ENCODE results near the gene CD177. TPM values are rescaled to one million over a fixed set of nuclear protein-coding genes. Genes with fewer than 3 reads are reported as not detected.
"Not testable (repeated sequence)": the region's sequence is repeated elsewhere in the genome, so short reads cannot be mapped to it uniquely, and the experiment has no call there.

CD177 gene
- total RNA-seq, 1 donor from 2014 or later, result not detected

GRCh38 chr19:43329989-43330388, 23.5 kb upstream of the CD177 start:
- Mint-ChIP-seq H3K27ac (no peak overlapping the region), H3K4me3 (no peak overlapping the region), H3K9me3 (no peaks in the 10 kb centered on the region), H3K4me1 (no peaks in the 10 kb centered on the region), H3K27me3 (no peaks in the 10 kb centered on the region), H3K36me3 (ENCODE audit: low read depth) (no peaks in the 10 kb centered on the region)
- ChIA-PET POLR2A (no interaction called here), CTCF (no interaction called here)
- intact Hi-C loops (cut with micrococcal nuclease), result no loop called here
- DNase-seq, result no peak
- TF ChIP-seq CTCF (IDR thresholded peaks at IDR 0.05), result no peak
- ATAC-seq (ENCODE audit: low read depth), result no peak

- no peaks in the 10 kb centered on the region for H3K9me3 Mint-ChIP-seq
- ATAC-seq (ENCODE audit: low read depth) (no peak), DNase-seq (no peak)
- intact Hi-C loops (cut with micrococcal nuclease), result no loop called here
- no peaks in the 10 kb centered on the region for H3K27me3 Mint-ChIP-seq
- ChIA-PET POLR2A (no interaction called here), CTCF (no interaction called here)
- H3K36me3 Mint-ChIP-seq (ENCODE audit: low read depth), result no peaks in the 10 kb centered on the region
- no peak for TF ChIP-seq CTCF (IDR thresholded peaks at IDR 0.05)
- H3K4me1 Mint-ChIP-seq, result no peaks in the 10 kb centered on the region
- H3K4me3 Mint-ChIP-seq, result no peak overlapping the region
- no peak overlapping the region for H3K27ac Mint-ChIP-seq
These were observed 22.6 kb upstream of the CD177 start for GRCh38 chr19:43330726-43331434.

- intact Hi-C loops (cut with micrococcal nuclease), result no loop called here
- Mint-ChIP-seq H3K36me3 (ENCODE audit: low read depth) (no peaks in the 10 kb centered on the region), H3K4me3 (no peak overlapping the region), H3K27ac (no peak overlapping the region), H3K4me1 (no peaks in the 10 kb centered on the region), H3K27me3 (no peaks in the 10 kb centered on the region), H3K9me3 (peaks cover 2% of the 10 kb centered on the region)
- CTCF ChIA-PET, result no interaction called here
- no peak for ATAC-seq (ENCODE audit: low read depth)
- TF ChIP-seq CTCF (IDR thresholded peaks at IDR 0.05), result no peak
- no peak for DNase-seq
- POLR2A ChIA-PET, result no interaction called here
These were observed 22.0 kb upstream of the CD177 start for GRCh38 chr19:43331435-43332010.

GRCh38 chr19:43332058-43332922, 21.2 kb upstream of the CD177 start:
- intact Hi-C loops (cut with micrococcal nuclease), result no loop called here
- H3K27ac Mint-ChIP-seq, result no peak overlapping the region
- no peak for TF ChIP-seq CTCF (IDR thresholded peaks at IDR 0.05)
- ChIA-PET POLR2A (interaction anchor here (0.6 kb wide), 1 partner anchor 58 kb away, joined by 3 read pairs; no protein-coding TSS in a partner anchor), CTCF (no interaction called here)
- H3K27me3 Mint-ChIP-seq, result peaks cover 4% of the 10 kb centered on the region
- H3K4me1 Mint-ChIP-seq, result no peaks in the 10 kb centered on the region
- H3K36me3 Mint-ChIP-seq (ENCODE audit: low read depth), result no peaks in the 10 kb centered on the region
- H3K4me3 Mint-ChIP-seq, result no peak overlapping the region
- DNase-seq, result no peak
- peaks cover 2% of the 10 kb centered on the region for H3K9me3 Mint-ChIP-seq
- no peak for ATAC-seq (ENCODE audit: low read depth)

GRCh38 chr19:43336508-43336907, 17.0 kb upstream of the CD177 start:
- intact Hi-C loops (cut with micrococcal nuclease), result not testable (repeated sequence)

More at GRCh38 chr19:43336508-43336907, 17.0 kb upstream of the CD177 start:
- CTCF ChIA-PET; H3K27ac Mint-ChIP-seq; H3K36me3 Mint-ChIP-seq (ENCODE audit: low read depth); H3K4me3 Mint-ChIP-seq; H3K9me3 Mint-ChIP-seq; ATAC-seq (ENCODE audit: low read depth); DNase-seq; H3K4me1 Mint-ChIP-seq; POLR2A ChIA-PET: not testable (repeated sequence)
- peaks cover 13% of the 10 kb centered on the region for H3K27me3 Mint-ChIP-seq

Data from activated B cell treated with CpG ODN at 0.5 μM for 24 hours (primary cell).